ENCODE data around the gene FTSJ1.
A peak's percentile ranks its signal among the peaks of the same experiment; 100 is the strongest.
"Not testable (repeated sequence)": the region's sequence is repeated elsewhere in the genome, so short reads cannot be mapped to it uniquely, and the experiment has no call there.

Gene FTSJ1

DNA sequence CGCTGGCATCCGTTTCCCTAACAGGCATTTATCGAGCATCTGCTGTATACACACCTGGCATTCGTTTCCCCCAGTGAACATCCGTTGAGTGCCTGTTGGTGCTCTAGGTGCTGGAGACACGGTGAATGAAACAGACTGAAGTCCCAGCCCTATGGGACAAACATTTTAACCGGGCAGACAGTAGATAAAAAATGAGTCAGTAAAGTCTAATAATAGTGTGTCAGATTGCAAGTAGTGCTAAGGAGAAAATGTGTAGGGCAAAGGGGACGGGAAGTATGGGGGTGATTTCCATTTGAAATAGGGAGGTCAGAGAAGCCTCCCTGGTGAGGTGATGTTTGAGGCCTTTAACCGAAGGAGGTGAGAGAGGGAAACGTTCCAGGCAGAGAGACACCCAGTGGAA, 40.3 kb downstream of the FTSJ1 start:
- no peak overlapping the region for H3K27ac Mint-ChIP-seq

DNA sequence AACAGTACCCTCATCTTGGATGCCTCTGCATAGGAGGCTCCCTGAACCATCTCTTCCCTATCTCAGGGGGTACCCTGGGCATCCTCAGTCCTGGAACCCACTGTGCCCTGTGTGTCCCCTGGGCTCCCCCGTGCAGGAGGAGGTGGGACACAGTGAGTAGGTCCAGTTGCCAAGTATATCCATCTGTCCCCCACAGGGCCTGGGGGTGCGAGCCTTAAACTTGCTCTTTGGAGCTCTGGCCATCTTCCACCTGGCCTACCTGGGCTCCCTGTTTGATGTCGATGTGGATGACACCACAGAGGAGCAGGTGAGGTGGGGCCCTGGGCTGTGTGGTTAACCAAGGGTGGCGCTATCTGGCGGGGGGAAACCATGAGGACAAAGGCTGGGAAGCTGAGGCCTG, 41.0 kb downstream of the FTSJ1 start:
- H3K9me3 Mint-ChIP-seq, result no peaks in the 10 kb centered on the region
- no peak overlapping the region for H3K27ac Mint-ChIP-seq
- H3K36me3 Mint-ChIP-seq (ENCODE audit: low read depth), result peaks cover 13% of the 10 kb centered on the region
- no peak overlapping the region for H3K4me3 Mint-ChIP-seq
- peaks cover 4% of the 10 kb centered on the region for H3K27me3 Mint-ChIP-seq
- no peak for DNase-seq
- peaks cover 23% of the 10 kb centered on the region for H3K4me1 Mint-ChIP-seq (ENCODE audit: low read depth)

More for the DNA sequence above, 40.3 kb downstream of the FTSJ1 start:
- Mint-ChIP-seq H3K27me3 (peaks cover 4% of the 10 kb centered on the region), H3K36me3 (ENCODE audit: low read depth) (peaks cover 12% of the 10 kb centered on the region), H3K9me3 (no peaks in the 10 kb centered on the region), H3K4me3 (no peak overlapping the region), H3K4me1 (ENCODE audit: low read depth) (peaks cover 22% of the 10 kb centered on the region)
- no peak for DNase-seq

DNA sequence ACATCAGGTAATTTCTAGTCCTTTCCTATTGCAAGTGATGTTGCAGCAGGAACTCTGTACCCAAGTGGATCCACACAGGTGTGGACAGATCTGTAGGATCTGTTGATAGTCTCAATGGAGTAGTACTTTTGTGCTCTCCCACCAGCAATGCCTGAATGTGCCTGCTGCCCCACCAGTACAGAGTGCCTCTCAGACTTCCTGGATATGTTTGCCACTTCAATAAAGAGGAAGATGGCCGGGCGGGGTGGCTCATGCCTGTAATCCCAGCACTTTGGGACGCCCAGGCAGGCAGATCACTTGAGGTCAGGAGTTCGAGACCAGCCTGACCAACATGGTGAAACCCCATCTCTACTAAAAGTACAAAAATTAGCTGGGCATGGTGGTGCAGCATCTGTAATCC, 43.5 kb downstream of the FTSJ1 start:
- not testable (repeated sequence) for H3K4me3 Mint-ChIP-seq, H3K9me3 Mint-ChIP-seq, H3K27me3 Mint-ChIP-seq, DNase-seq
- H3K4me1 Mint-ChIP-seq (ENCODE audit: low read depth), result peaks cover 27% of the 10 kb centered on the region
- H3K27ac Mint-ChIP-seq, result peak overlapping the region; percentile 18
- peaks cover 21% of the 10 kb centered on the region for H3K36me3 Mint-ChIP-seq (ENCODE audit: low read depth)

DNA sequence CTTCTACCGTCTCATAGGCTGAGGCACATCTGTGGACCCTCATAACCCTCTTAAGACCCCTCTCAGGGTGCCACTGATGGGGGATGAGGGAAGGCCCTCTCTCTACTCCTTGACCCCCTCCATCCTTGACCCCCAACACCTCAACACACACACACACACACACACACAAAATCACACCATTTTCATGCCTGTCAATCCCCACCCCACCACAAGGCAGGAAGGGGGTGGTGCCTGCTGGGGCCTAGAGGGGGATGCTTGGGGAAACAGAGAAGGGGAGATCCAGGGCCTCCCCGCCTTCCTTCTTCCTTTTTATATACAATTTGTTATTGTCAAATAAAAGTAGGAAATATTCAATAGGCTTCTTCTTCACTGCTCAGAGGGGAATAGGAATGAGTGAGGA, 44.5 kb downstream of the FTSJ1 start:
- Mint-ChIP-seq H3K27me3 (no peaks in the 10 kb centered on the region), H3K4me1 (ENCODE audit: low read depth) (peaks cover 32% of the 10 kb centered on the region), H3K4me3 (peak overlapping the region; percentile 91), H3K27ac (peak overlapping the region; percentile 91), H3K36me3 (ENCODE audit: low read depth) (peaks cover 22% of the 10 kb centered on the region), H3K9me3 (no peaks in the 10 kb centered on the region)
- no peak for DNase-seq

DNA sequence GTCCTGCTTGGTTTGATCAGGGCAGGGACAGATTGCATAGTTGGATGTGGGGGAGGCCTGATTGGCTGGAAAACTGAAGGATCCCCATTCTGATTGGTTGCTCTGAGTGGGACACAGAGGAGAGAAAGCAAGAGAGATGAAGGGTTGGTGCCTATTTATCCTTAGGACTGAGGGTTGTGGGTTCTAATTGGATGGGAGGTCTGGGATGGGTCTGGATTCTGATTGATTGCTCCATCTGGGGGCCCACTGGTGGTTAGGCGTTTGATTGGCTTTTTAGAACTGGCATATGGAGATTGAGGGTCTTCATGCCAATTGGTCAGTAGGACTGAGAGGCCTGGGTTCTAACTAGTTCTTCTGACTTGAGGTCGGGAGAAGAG, 45.0 kb downstream of the FTSJ1 start:
- Mint-ChIP-seq H3K4me3 (peak overlapping the region; percentile 91), H3K4me1 (ENCODE audit: low read depth) (peaks cover 32% of the 10 kb centered on the region), H3K27me3 (no peaks in the 10 kb centered on the region), H3K27ac (peak overlapping the region; percentile 91), H3K36me3 (ENCODE audit: low read depth) (peaks cover 25% of the 10 kb centered on the region), H3K9me3 (no peaks in the 10 kb centered on the region)
- no peak for DNase-seq

DNA sequence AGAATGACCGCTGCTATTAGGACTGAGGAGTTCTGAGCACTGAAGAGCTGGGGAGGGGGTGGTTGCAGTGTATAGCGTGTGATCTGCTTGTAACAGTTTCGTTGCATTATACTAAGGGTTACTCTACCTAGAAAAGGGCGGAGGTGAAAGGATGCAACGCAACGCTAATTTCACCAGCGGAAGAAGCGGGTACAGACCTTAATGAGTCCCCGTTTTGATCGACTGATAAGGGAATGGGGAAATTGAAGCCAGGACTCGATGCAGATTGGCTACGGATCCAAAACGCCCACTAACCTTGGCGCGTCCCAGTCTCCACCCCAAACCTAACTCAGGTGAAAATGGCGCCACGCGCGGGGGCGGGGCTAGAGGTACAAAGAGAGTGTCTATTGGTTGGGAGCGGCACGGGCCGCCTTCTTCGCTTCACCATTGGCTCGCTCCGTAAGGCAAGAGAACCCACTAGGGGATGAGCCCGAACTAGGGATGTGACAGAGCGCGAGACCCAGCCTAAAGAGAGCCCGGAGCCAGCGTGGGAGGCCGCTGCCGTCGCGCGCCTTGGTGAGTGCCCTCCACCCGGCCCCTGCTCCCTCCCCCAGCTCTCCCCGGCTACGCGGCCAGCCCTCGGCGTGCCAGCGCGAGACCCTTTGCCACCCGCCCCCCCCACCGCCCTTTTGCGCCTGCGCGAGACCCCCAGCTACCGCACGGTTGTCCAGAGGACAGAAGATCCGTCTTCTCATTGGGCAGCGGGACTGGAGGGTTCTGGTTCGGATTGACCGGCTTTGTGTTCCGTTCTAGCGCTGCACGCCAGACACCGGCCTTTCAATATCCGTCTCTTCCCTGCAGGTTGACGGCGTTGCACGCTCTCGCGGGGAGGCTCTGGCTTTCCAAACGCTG, 45.6 kb downstream of the FTSJ1 start, which contains the start of gene EBP:
TSS of gene EBP (plus strand) at position 456 of the 891 bp plus-strand sequence. CDS start 1,964 bp downstream, outside the sequence.
- H3K27me3 Mint-ChIP-seq, result no peaks in the 10 kb centered on the region
- H3K36me3 Mint-ChIP-seq (ENCODE audit: low read depth), result peaks cover 29% of the 10 kb centered on the region
- no peaks in the 10 kb centered on the region for H3K9me3 Mint-ChIP-seq
- H3K4me3 Mint-ChIP-seq, result peak within 1 kb of the TSS; percentile 91
- peak; percentile 94 for DNase-seq
- peaks cover 34% of the 10 kb centered on the region for H3K4me1 Mint-ChIP-seq (ENCODE audit: low read depth)
- H3K27ac Mint-ChIP-seq, result peak within 1 kb of the TSS; percentile 91

DNA sequence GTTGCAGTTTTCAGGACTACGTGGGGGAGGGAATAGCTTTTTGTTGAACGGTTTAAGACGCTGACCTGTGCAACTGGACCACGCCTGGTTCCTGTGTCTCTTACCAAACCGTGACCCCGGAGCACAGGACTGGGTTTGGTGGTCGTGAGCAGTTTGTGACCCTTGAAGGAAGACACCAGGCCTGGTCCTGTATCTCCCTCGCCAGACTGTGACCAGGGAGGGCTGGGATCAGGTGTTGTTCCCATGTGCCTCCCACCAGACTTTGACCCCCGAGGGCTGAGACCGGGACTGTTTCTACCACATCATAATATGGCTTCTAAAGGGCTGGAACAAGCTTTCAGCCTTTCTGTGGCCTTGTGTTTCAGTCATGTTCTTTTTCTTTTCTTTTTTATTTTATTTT, 46.3 kb downstream of the FTSJ1 start:
- Mint-ChIP-seq H3K27me3 (no peaks in the 10 kb centered on the region), H3K36me3 (ENCODE audit: low read depth) (peaks cover 36% of the 10 kb centered on the region), H3K27ac (peak overlapping the region; percentile 91), H3K4me3 (peak overlapping the region; percentile 91), H3K9me3 (no peaks in the 10 kb centered on the region), H3K4me1 (ENCODE audit: low read depth) (peaks cover 28% of the 10 kb centered on the region)
- DNase-seq, result no peak

DNA sequence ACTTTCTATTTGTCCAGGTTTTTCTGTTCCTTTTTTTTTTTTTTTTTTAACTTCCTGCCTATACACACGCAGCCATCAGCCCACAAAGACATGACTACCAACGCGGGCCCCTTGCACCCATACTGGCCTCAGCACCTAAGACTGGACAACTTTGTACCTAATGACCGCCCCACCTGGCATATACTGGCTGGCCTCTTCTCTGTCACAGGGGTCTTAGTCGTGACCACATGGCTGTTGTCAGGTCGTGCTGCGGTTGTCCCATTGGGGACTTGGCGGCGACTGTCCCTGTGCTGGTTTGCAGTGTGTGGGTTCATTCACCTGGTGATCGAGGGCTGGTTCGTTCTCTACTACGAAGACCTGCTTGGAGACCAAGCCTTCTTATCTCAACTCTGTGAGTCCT, 47.7 kb downstream of the FTSJ1 start:
- no peak for DNase-seq
- H3K36me3 Mint-ChIP-seq (ENCODE audit: low read depth), result peaks cover 50% of the 10 kb centered on the region
- no peaks in the 10 kb centered on the region for H3K9me3 Mint-ChIP-seq
- H3K27me3 Mint-ChIP-seq, result no peaks in the 10 kb centered on the region
- H3K4me3 Mint-ChIP-seq, result peak overlapping the region; percentile 91
- H3K4me1 Mint-ChIP-seq (ENCODE audit: low read depth), result peaks cover 28% of the 10 kb centered on the region
- H3K27ac Mint-ChIP-seq, result peak overlapping the region; percentile 51

DNA sequence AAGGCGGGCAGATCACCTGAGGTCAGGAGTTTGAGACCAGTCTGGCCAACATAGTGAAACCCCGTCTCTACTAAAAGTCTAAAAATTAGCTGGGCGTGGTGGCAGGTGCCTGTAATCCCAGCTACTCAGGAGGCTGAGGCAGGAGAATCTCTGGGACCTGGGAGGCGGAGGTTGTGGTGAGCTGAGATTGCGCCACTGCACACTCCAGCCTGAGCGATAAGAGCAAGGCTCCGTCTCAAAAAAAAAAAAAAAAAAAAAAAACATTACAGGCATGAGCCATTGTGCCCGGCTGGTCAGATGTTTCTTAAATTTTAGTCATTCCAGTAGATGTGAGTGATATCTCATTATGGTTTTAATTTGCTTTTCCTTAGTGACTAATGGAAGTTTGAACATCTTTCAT, 49.9 kb downstream of the FTSJ1 start:
- H3K4me3 Mint-ChIP-seq, H3K27me3 Mint-ChIP-seq, H3K9me3 Mint-ChIP-seq, DNase-seq, H3K27ac Mint-ChIP-seq: not testable (repeated sequence)
- Mint-ChIP-seq H3K4me1 (ENCODE audit: low read depth) (peaks cover 19% of the 10 kb centered on the region), H3K36me3 (ENCODE audit: low read depth) (peaks cover 59% of the 10 kb centered on the region)

DNA sequence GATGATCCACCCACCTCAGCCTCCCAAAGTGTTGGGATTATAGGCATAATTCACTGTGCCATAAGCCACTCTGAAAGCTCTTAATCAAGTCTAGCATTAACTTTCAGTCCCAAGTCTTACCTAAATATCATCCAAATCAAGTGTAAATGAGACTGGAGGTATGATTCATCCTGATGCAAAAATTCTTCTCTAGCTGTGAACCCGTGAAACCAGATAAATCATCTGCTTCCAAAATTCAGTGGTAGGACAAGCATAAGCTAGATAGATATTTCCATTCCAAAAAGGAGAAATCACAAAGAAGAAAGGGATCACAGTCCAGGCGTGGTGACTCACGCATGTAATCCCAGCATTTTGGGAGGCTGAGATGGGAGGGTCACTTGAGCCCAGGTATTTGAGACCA, 54.7 kb downstream of the FTSJ1 start:
- Mint-ChIP-seq H3K9me3 (no peaks in the 10 kb centered on the region), H3K4me1 (ENCODE audit: low read depth) (peaks cover 13% of the 10 kb centered on the region), H3K36me3 (ENCODE audit: low read depth) (peaks cover 37% of the 10 kb centered on the region), H3K27me3 (peaks cover 4% of the 10 kb centered on the region), H3K27ac (no peak overlapping the region), H3K4me3 (no peak overlapping the region)
- DNase-seq, result no peak

DNA sequence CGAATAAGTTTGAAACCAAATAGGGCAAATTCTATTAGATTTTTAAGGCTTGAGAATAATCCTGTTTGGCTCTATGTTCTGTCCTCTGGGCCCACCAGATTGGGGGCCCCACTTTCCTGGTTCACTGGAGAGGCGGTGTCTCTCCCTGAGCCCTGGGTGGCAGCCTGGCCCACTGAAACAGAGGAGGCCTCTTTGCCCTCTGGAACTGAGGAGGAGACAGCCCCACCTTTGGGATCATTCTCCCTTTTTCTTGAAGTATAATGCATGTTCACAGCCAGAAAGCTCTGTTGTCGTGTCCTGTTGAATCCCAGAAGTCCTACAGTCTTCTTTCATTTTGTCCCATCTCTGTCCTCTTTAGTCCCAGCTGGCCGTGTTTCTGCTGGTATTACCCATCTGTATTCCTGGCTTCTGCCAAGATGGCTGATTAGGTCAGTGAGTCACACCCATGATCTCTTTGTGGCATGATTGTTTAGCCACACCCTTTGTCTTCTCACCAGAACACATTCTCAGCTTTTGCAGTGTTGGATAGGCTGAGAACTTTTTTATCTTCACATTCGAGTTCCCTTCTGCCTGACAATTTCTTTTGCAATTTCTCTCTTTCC, 55.5 kb downstream of the FTSJ1 start:
- H3K36me3 Mint-ChIP-seq (ENCODE audit: low read depth), result peaks cover 31% of the 10 kb centered on the region
- H3K27me3 Mint-ChIP-seq, result peaks cover 4% of the 10 kb centered on the region
- no peaks in the 10 kb centered on the region for H3K9me3 Mint-ChIP-seq
- no peak for DNase-seq
- no peak overlapping the region for H3K4me3 Mint-ChIP-seq
- no peak overlapping the region for H3K27ac Mint-ChIP-seq
- peaks cover 13% of the 10 kb centered on the region for H3K4me1 Mint-ChIP-seq (ENCODE audit: low read depth)

DNA sequence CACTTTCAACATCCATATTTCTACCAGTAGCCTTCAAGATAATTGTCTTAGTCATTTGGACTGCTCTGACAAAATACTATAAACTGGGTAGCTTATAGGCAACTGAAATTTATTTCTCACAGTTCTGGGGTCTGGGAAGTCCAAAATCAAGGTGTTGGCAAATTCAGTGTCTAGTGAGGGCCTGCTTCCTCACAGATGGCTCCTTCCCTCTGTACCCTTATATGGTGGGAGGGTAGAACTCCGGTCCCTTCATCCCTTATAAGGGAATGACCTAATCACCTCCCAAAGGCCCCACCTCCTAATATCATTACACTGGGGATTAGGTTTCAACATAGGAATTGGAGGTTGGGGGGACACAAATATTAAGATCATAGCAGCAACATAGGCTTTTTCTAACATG, 56.2 kb downstream of the FTSJ1 start:
- Mint-ChIP-seq H3K4me1 (ENCODE audit: low read depth) (peaks cover 11% of the 10 kb centered on the region), H3K27ac (no peak overlapping the region), H3K27me3 (peaks cover 4% of the 10 kb centered on the region), H3K9me3 (no peaks in the 10 kb centered on the region), H3K4me3 (no peak overlapping the region), H3K36me3 (ENCODE audit: low read depth) (peaks cover 24% of the 10 kb centered on the region)
- DNase-seq, result no peak

DNA sequence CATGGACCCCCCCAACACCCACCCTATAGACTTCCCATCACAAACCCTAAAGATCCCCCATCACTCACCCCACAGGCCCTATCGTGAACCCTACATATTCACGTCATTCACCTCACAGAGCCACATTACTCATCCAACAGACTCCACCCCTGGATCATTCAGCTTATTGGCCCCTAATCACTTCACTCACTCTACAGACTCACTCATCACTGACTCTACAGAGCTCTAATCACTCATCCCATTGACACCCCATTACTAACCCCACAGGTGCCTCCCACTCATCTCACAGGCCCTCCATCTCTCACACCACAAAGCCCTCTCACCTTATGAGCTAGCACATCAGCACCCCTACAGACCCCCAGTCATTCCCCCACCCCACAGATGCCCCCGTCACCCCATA, 57.2 kb downstream of the FTSJ1 start:
- Mint-ChIP-seq H3K27ac (no peak overlapping the region), H3K36me3 (ENCODE audit: low read depth) (peaks cover 14% of the 10 kb centered on the region), H3K4me1 (ENCODE audit: low read depth) (peaks cover 11% of the 10 kb centered on the region), H3K27me3 (peaks cover 6% of the 10 kb centered on the region), H3K9me3 (no peaks in the 10 kb centered on the region), H3K4me3 (no peak overlapping the region)
- no peak for DNase-seq
